IMR-90 (cell line): ENCODE measurements around the gene SPINDOC. TPM values are rescaled to one million over a fixed set of nuclear protein-coding genes. Genes with fewer than 3 reads are reported as not detected.
A peak's percentile ranks its signal among the peaks of the same experiment; 100 is the strongest.

Source experiments
- ATAC-seq: fragments of 200-7000 bp; cut with Tn5 transposase; 2 replicates; pipeline ENCODE4 v1.9.1; 2020; ENCODE audit warnings: low read depth, mild to moderate bottlenecking, moderate library complexity
- BruUV-seq: library from RNA; stranded (reverse); fragments of 400-500 nt; replicated peaks from 2 replicates; lab custom pipeline; 2021; lab: Mats Ljungman, UMichigan
- CTCF ChIA-PET: fragments of 300-600 bp; formaldehyde crosslinking; extraction: SDS; loops from one replicate; lab custom pipeline; 2021; ENCODE audit warnings: antibody characterized with exemption; lab: Yijun Ruan, JAX
- POLR2A ChIA-PET: fragments of 300-600 bp; sonication (Branson Sonifier 250); formaldehyde crosslinking; loops from one replicate; lab custom pipeline; 2022; ENCODE audit warnings: antibody characterized with exemption; ENCODE audit not compliant: unreplicated experiment; lab: Charles Lee
- DNase-seq: peaks from one replicate; pipeline ENCODE4 v3.0.0; 2013
- H2AFZ ChIP-seq: replicated peaks from 2 replicates; pipeline ENCODE3; 2013; ENCODE audit warnings: low read length, mild to moderate bottlenecking; ENCODE audit not compliant: poor library complexity
- H2AK5ac ChIP-seq: 2 replicates; pipeline ENCODE4 v1.6.1; 2013; ENCODE audit warnings: low read depth, low read length, inconsistent platforms
- H2AK9ac ChIP-seq: replicated peaks from 2 replicates; pipeline ENCODE3; 2013; ENCODE audit warnings: mild to moderate bottlenecking, low read depth, low read length, moderate library complexity; ENCODE audit not compliant: poor library complexity
- H2BK120ac ChIP-seq: 2 replicates; pipeline ENCODE4 v1.6.1; 2013; ENCODE audit warnings: low read depth, low read length, inconsistent platforms
- H2BK15ac ChIP-seq: 3 replicates; pipeline ENCODE4 v1.6.1; 2013; ENCODE audit warnings: low read depth, low read length, inconsistent platforms
- H2BK20ac ChIP-seq: 2 replicates; pipeline ENCODE4 v1.6.1; 2013; ENCODE audit warnings: low read depth, mild to moderate bottlenecking, inconsistent platforms, low read length, moderate library complexity
- H2BK5ac ChIP-seq: 2 replicates; pipeline ENCODE4 v1.6.1; 2013; ENCODE audit warnings: mild to moderate bottlenecking, low read depth, low read length, inconsistent platforms; ENCODE audit not compliant: poor library complexity, severe bottlenecking
- H3K14ac ChIP-seq: replicated peaks from 2 replicates; pipeline ENCODE4 v1.6.1; 2013; ENCODE audit warnings: low read depth, low read length, inconsistent platforms
- H3K18ac ChIP-seq: 2 replicates; pipeline ENCODE4 v1.6.1; 2013; ENCODE audit warnings: low read depth, low read length, control low read depth
- H3K23ac ChIP-seq: 2 replicates; pipeline ENCODE4 v1.6.1; 2013; ENCODE audit warnings: low read depth, low read length, inconsistent platforms
- H3K27ac ChIP-seq: 2 replicates; pipeline ENCODE4 v1.5.1; 2013; ENCODE audit warnings: mild to moderate bottlenecking, control low read depth, low read length; ENCODE audit not compliant: insufficient read depth
- H3K27me3 ChIP-seq: 2 replicates; pipeline ENCODE4 v1.6.1; 2013; ENCODE audit warnings: low read length; ENCODE audit not compliant: control insufficient read depth, insufficient read depth
- H3K36me3 ChIP-seq: 2 replicates; pipeline ENCODE4 v1.6.1; 2013; ENCODE audit warnings: low read length, mixed read lengths; ENCODE audit not compliant: control insufficient read depth, insufficient read depth
- H3K4ac ChIP-seq: 2 replicates; pipeline ENCODE4 v1.6.1; 2013; ENCODE audit warnings: low read depth, low read length, inconsistent platforms
- H3K4me1 ChIP-seq: 2 replicates; pipeline ENCODE4 v1.6.1; 2013; ENCODE audit warnings: low read length, mixed read lengths; ENCODE audit not compliant: control insufficient read depth, insufficient read depth
- H3K4me2 ChIP-seq: 2 replicates; pipeline ENCODE4 v1.6.1; 2013; ENCODE audit warnings: low read depth, mild to moderate bottlenecking, control low read depth, low read length, moderate library complexity
- H3K4me3 ChIP-seq: 2 replicates; pipeline ENCODE4 v1.5.1; 2013; ENCODE audit warnings: low read depth, mild to moderate bottlenecking, control low read depth, low read length, moderate library complexity; ENCODE audit not compliant: insufficient read depth
- H3K56ac ChIP-seq: 2 replicates; pipeline ENCODE4 v1.6.1; 2013; ENCODE audit warnings: low read length, inconsistent platforms; ENCODE audit not compliant: insufficient read depth; ENCODE audit errors: extremely low read depth
- H3K79me1 ChIP-seq, 2 experiments: 2 replicates each; pipeline ENCODE4 v1.6.1; 2013; ENCODE audit warnings: low read length in 2 of 2, inconsistent platforms in 1 of 2, low read depth in 1 of 2
- H3K9ac ChIP-seq: 2 replicates; pipeline ENCODE4 v1.6.1; 2013; ENCODE audit warnings: low read depth, low read length, control low read depth
- H3K9me1 ChIP-seq: 2 replicates; pipeline ENCODE4 v1.6.1; 2013; ENCODE audit warnings: low read length, inconsistent platforms; ENCODE audit not compliant: insufficient read depth
- H3K9me3 ChIP-seq: 2 replicates; pipeline ENCODE4 v1.6.1; 2013; ENCODE audit warnings: low read length; ENCODE audit not compliant: control insufficient read depth, insufficient read depth
- H4K20me1 ChIP-seq: 2 replicates; pipeline ENCODE4 v1.6.1; 2013; ENCODE audit warnings: low read length, inconsistent platforms; ENCODE audit not compliant: insufficient read depth
- H4K5ac ChIP-seq: 2 replicates; pipeline ENCODE4 v1.6.1; 2013; ENCODE audit warnings: mild to moderate bottlenecking, low read depth, low read length, control low read depth
- H4K8ac ChIP-seq, 2 experiments: 2 replicates each; pipeline ENCODE4 v1.6.1; 2013; ENCODE audit warnings: low read depth in 2 of 2, low read length in 2 of 2, control low read depth in 1 of 2, inconsistent platforms in 1 of 2
- H4K91ac ChIP-seq: 2 replicates; pipeline ENCODE4 v1.6.1; 2013; ENCODE audit warnings: low read depth, low read length, inconsistent platforms; ENCODE audit not compliant: insufficient read depth
- CEBPB ChIP-seq: IDR thresholded peaks from 2 replicates; pipeline ENCODE4 v1.6.1; 2012; ENCODE audit warnings: low read depth, low read length, improper control_type of control experiment
- RCOR1 ChIP-seq: IDR thresholded peaks from 2 replicates; pipeline ENCODE4 v1.6.1; 2012; ENCODE audit warnings: mild to moderate bottlenecking, low read length, improper control_type of control experiment; ENCODE audit not compliant: insufficient replicate concordance
- SMC3 ChIP-seq: fragments of 150-350 bp; IDR thresholded peaks from 2 replicates; pipeline ENCODE4 v1.6.1; 2016; ENCODE audit warnings: low read depth, mild to moderate bottlenecking, antibody characterized with exemption, low read length, moderate library complexity
- WGBS, 2 experiments: methylation state at CpG; one replicate each; pipeline versions ENCODE4 v1.1.5 to v1.1.7; 2013; ENCODE audit warnings: missing lambda C conversion rate in 2 of 2; ENCODE audit not compliant: insufficient read length in 1 of 2; ENCODE audit errors: extremely low coverage in 2 of 2; 5-methylcytosine and 5-hydroxymethylcytosine counted together
- dilution Hi-C: fragments of 300-500 bp; cut with HindIII; formaldehyde crosslinking; loops from one replicate; pipeline ENCODE4 v1.14.3; 2018; ENCODE audit warnings: low sequenced_read_pairs; ENCODE audit not compliant: unreplicated experiment
- in situ Hi-C: fragments of 300-500 bp; cut with MboI; formaldehyde crosslinking; loops from 3 replicates; pipeline ENCODE4 v1.14.3; 2019; ENCODE audit warnings: low sequenced_read_pairs, inconsistent platforms, mixed read lengths
- intact Hi-C: fragments of 100-400 bp; cut with micrococcal nuclease; formaldehyde crosslinking; loops from 2 replicates; pipeline ENCODE4 v1.10.0; 2022
- polyA plus RNA-seq, 3 experiments: library from polyadenylated mRNA; depleted of rRNA; stranded (reverse); fragments of >200 nt; gene quantifications; 2 replicates each; pipeline ENCODE4 v1.2.3, GENCODE V29; 2012; ENCODE audit warnings: low replicate concordance in 1 of 3
- total RNA-seq: library from RNA; depleted of rRNA; stranded (reverse); fragments of >200 nt; gene quantifications from 2 replicates; pipeline ENCODE4 v1.2.3, GENCODE V29; 2012

The SPINDOC gene
- total and polyA plus RNA-seq, 2 of the 4 experiments (the other 2 are of a cell fraction): 10.0 to 29.9 TPM

- no peaks in the 10 kb centered on the region for H3K27me3 ChIP-seq
- H3K9ac ChIP-seq: peak overlapping the region; percentile 46; the same call in 1 of the 2 replicates
- H3K27ac ChIP-seq: peak overlapping the region; percentile 2; the same call in 1 of the 2 replicates
- H2AFZ ChIP-seq: no peak overlapping the region
- H3K4me3 ChIP-seq: no peak overlapping the region
- peaks cover 28% of the 10 kb centered on the region for H3K9me1 ChIP-seq
- H2AK9ac ChIP-seq: peak overlapping the region; percentile 75
- H3K23ac ChIP-seq: peak overlapping the region; percentile 66
- peaks cover 18% of the 10 kb centered on the region for H3K4me1 ChIP-seq
- ChIA-PET POLR2A (no interaction called here), CTCF (interaction anchor here (0.5 to 1.0 kb wide), 3 partner anchors 30 to 1200 kb away, joined by 3 to 6 read pairs (median 3); no protein-coding TSS in a partner anchor)
- H4K20me1 ChIP-seq: peaks cover 62% of the 10 kb centered on the region
- H3K14ac ChIP-seq: peak overlapping the region; percentile 25; the same call in 1 of the 2 replicates
- no peaks in the 10 kb centered on the region for H3K9me3 ChIP-seq
- H4K91ac ChIP-seq: no peak overlapping the region
- WGBS, 2 experiments: no CpG with 5 or more reads among the region's 3 CpGs
- no peak overlapping the region; the same call in 1 of the 2 replicates for H2AK5ac ChIP-seq
- H3K4me2 ChIP-seq: peak overlapping the region; percentile 86
- in situ Hi-C loops: no loop called here
- intact Hi-C loops: no loop called here
- H3K18ac ChIP-seq: no peak overlapping the region
- no peak overlapping the region for H2BK5ac ChIP-seq
- H3K36me3 ChIP-seq: peaks cover 3% of the 10 kb centered on the region; the same call in 1 of the 2 replicates
- no peak overlapping the region for H2BK15ac ChIP-seq
- no peak overlapping the region for H4K5ac ChIP-seq
- H3K4ac ChIP-seq: no peak overlapping the region
- dilution Hi-C loops: no loop called here
- H3K56ac ChIP-seq: no peak overlapping the region
- TF ChIP-seq SMC3 (no peak), RCOR1 (no peak), CEBPB (no peak)
- no peak overlapping the region for H2BK20ac ChIP-seq
- no TSS peak for BruUV-seq
- DNase-seq: peak; percentile 22
- no peak overlapping the region for H4K8ac ChIP-seq
- ATAC-seq: no peak
- no peak overlapping the region for H2BK120ac ChIP-seq
- peaks cover 12 to 65% of the 10 kb centered on the region in 2 experiments; a peak in 3 of 4 replicates for H3K79me1 ChIP-seq
Measured at GRCh38 chr11:63841554-63841953, 28.3 kb downstream of the SPINDOC start.
